A549 (cell line): ENCODE results near the gene TPO.

ENCODE experiments used
- CTCF ChIP-seq: fragments of >200 bp; sonication (Bioruptor Twin); formaldehyde crosslinking; IDR thresholded peaks from 3 replicates; pipeline ENCODE4 v1.5.1; 2016
- EP300 ChIP-seq, 2 experiments: fragments of >200 bp; sonication (Bioruptor Twin); formaldehyde crosslinking; IDR thresholded peaks; 2 replicates in 1 of 2; 3 replicates in 1 of 2; pipeline ENCODE4 v1.6.1; 2016 to 2017
- HDAC2 ChIP-seq: fragments of 200-600 bp; sonication (generic); IDR thresholded peaks from 2 replicates; pipeline ENCODE4 v1.6.1; 2016
- KDM1A ChIP-seq: fragments of 200-600 bp; sonication (generic); IDR thresholded peaks from 2 replicates; pipeline ENCODE4 v1.6.1; 2016; ENCODE audit warnings: low read depth, mild to moderate bottlenecking
- KDM5A ChIP-seq: fragments of 200-600 bp; sonication (generic); IDR thresholded peaks from 2 replicates; pipeline ENCODE4 v1.6.1; 2016; ENCODE audit warnings: antibody characterized with exemption, mild to moderate bottlenecking
- MAX ChIP-seq: IDR thresholded peaks from 2 replicates; pipeline ENCODE4 v1.6.1; 2012
- MAZ ChIP-seq: fragments of 150-350 bp; IDR thresholded peaks from 2 replicates; pipeline ENCODE4 v1.6.1; 2014; ENCODE audit warnings: antibody characterized with exemption, low read depth, low read length, borderline replicate concordance
- POLR2A ChIP-seq: IDR thresholded peaks from 2 replicates; pipeline ENCODE4 v1.6.1; 2012; ENCODE audit warnings: mild to moderate bottlenecking, low read length
- RAD21 ChIP-seq, 2 experiments: fragments of >200 bp in 1 of 2; sonication (Bioruptor Twin) in 1 of 2; formaldehyde crosslinking in 1 of 2; IDR thresholded peaks in 1 of 2; conservative IDR thresholded peaks in 1 of 2; 2 replicates in 1 of 2; 3 replicates in 1 of 2; pipeline ENCODE4 v1.6.1; 2012 to 2018; ENCODE audit warnings: inconsistent platforms in 1 of 2
- RCOR1 ChIP-seq: fragments of 150-350 bp; IDR thresholded peaks from 2 replicates; pipeline ENCODE4 v1.6.1; 2014; ENCODE audit warnings: antibody characterized with exemption, low read length, low read depth
- SMC3 ChIP-seq: fragments of >200 bp; sonication (Bioruptor Twin); formaldehyde crosslinking; IDR thresholded peaks from 3 replicates; pipeline ENCODE4 v1.6.1; 2018; ENCODE audit warnings: inconsistent platforms
- SREBF2 ChIP-seq: fragments of 450-650 bp; IDR thresholded peaks from 2 replicates; pipeline ENCODE4 v1.6.1; 2014; ENCODE audit warnings: mild to moderate bottlenecking, moderate library complexity

GRCh38 chr2:1498176-1498575 lies 84.9 kb downstream of the TPO start:
- TF ChIP-seq CTCF, result no peak
- no peak for TF ChIP-seq RCOR1
- no peak for TF ChIP-seq RAD21 (conservative IDR thresholded peaks at IDR 0.05 in 1 of 2, IDR thresholded peaks at IDR 0.05 in 1 of 2)
- no peak for TF ChIP-seq MAZ
- no peak for TF ChIP-seq POLR2A
- no peak for TF ChIP-seq SREBF2
- no peak for TF ChIP-seq KDM5A
- no peak for TF ChIP-seq HDAC2
- no peak for TF ChIP-seq EP300 (IDR thresholded peaks at IDR 0.05)
- no peak for TF ChIP-seq MAX
- TF ChIP-seq KDM1A, result no peak
- no peak for TF ChIP-seq SMC3
